NCI-H524 treated with DMSO at 0.1 percent for 48 hours (cell line): ENCODE results near the gene CD151.
A peak's percentile ranks its signal among the peaks of the same experiment; 100 is the strongest.

ENCODE experiments used
- DNase-seq: peaks from one replicate; lab custom pipeline; 2025; lab: John Stamatoyannopoulos, UW

Gene CD151

DNA sequence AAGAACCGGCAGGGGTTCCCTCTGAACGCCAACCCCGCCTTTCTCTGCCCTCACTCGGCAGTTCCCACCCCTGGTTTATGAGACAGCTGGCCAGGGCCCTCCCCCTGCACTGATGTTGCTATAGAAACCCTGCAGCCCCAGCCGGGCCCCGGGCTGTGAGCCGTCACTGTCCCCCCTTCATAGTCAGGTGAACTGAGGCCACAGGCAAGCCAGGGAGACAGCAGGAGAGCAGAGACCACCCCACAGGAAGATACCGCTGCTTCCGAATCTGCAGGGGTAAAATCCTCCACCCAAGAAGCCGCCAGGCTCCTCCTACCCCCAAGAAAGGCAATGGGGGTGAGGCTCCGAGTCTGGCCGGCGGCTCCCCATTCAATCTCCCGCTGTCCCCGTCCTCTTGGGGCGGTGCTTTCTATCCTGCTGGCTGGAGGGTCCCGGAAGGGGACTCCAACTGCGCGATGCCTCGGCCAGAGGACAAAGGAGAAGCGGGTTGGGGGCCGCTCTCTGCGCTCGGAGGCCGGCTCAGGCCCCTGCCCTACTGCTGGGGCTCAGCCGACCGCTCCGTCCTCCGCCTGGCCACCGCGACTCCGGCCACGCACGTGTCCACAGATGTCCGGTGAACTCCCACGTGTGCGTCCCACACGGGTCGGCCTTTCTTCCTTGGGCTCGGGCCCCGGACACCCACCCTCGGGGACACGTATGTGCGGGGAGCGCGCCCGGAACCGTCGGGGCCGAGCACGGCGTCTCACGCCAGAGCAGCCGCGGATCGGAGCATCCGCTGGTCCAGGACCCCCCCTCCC, 35.3 kb upstream of the CD151 start:
- DNase-seq = peak; percentile 27

GRCh38 chr11:798093-798713, 34.5 kb upstream of the CD151 start, which contains the start of gene SLC25A22:
SLC25A22 (minus strand) TSS chr11:798281; CDS start chr11:795006, 3,275 bp downstream.
- DNase-seq = no peak

GRCh38 chr11:799641-800316, 33.0 kb upstream of the CD151 start:
- no peak for DNase-seq

GRCh38 chr11:800473-800872, 32.3 kb upstream of the CD151 start:
- DNase-seq = no peak

DNA sequence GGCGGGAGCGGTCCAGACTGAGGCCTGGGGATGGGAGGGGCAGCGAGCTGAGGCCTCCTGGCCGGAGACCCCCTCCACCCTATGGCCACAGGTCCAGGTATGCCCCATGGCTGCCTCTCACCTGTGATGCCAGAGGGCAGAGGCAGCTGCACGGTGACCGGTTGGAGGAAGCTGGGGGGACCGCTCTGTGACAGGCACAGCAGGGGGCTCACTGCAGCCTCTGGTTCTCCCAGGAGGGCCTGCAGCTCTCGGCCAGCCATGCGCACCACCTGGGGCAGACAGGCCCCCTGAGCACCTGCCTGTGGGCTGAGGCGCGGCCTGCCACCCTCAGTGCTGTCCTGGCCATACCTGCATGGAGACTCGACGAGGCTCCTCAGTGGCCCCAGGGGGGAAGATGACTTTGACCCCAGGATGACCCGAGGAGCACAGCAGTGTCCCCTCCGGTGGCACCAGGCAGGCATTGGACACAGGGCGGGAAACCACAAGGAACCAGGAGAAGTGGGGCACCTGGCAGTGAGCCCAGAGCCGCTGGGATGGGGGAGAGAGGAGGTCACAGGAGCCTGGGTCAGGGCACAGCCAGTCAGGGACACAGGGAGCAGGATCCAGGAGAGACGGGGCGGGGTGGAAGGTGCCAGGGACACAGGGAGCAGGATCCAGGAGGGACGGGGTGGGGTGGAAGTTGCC, 31.5 kb upstream of the CD151 start:
- no peak for DNase-seq

DNA sequence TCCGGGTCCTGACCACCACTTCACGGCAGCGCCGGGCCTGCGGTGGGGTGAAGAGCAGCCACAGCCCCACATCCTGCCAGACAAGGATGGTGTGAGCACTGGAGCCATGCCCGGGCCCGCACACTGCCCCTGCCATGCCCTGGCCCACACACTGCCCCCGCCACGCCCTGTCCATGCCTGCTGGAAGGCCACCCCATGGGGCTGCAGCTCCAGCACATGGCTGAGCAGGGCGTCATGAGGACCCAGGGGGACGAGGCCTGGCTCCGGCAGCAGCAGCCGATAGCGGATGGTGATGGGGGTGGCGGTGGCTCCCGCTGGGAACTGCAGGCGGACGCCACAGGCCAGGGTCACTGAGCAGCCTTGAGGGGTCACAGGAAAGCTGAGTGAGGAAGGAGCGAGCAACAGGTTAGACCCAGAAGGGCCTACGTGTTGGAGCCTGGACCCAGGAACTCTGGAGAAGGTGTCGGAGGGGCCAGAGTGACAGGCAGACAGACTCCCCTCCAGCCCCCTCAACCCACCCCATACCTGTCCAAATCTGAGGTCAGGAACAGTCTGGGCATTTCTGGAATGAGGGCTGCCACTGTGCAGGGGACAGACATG, 30.6 kb upstream of the CD151 start:
- no peak for DNase-seq

DNA sequence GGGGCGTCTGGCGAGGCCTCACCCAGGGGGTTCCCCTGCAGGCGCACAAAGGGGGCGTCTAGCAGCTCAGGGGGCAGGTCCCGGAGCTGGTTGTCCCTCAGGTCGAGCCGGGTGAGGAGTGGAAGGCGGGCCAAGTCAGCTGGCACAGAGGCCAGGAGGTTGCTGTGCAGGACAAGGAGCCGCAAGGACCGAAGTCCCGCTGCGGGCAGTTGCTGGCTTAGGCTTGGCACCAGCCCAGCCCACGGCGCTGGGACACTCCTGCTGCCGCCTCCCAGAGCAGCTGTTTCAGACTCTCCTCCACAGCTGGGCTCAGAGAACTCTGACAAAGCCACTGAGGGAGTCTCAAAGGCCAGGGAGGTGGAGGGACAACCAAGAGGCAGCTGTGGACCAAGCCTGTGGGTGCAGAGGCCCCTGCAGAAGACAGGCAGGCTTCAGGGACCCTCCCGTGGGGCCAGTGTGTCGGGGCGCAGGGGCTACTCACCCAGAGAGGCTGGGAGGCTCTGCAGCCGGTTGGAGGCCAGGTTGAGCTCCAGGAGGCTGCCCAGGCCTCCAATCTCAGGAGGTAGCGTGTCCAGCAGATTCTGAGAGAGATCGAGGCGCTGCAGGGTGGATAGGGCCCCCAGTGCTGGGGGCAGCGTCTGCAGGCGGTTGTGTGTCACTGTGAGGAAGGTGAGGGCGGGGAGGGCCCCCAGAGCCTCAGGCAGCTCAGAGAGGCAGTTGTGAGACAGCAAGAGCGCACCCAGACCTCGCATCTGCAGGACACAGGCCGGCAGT, 29.9 kb upstream of the CD151 start:
- no peak for DNase-seq

DNA sequence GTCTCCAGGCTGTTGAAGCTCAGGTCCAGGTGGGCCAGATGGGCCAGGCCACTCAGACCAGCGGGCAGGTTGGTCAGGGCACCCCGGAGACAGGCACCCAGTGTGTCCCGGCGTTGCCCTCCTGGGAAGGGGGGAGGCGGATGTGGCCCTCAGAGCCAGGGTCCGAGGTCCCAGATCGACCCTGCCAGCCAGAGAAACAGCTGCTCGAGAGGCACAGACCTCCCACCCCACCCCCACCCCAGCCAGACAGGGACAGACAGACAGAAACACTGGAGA, 29.3 kb upstream of the CD151 start:
- no peak for DNase-seq

DNA sequence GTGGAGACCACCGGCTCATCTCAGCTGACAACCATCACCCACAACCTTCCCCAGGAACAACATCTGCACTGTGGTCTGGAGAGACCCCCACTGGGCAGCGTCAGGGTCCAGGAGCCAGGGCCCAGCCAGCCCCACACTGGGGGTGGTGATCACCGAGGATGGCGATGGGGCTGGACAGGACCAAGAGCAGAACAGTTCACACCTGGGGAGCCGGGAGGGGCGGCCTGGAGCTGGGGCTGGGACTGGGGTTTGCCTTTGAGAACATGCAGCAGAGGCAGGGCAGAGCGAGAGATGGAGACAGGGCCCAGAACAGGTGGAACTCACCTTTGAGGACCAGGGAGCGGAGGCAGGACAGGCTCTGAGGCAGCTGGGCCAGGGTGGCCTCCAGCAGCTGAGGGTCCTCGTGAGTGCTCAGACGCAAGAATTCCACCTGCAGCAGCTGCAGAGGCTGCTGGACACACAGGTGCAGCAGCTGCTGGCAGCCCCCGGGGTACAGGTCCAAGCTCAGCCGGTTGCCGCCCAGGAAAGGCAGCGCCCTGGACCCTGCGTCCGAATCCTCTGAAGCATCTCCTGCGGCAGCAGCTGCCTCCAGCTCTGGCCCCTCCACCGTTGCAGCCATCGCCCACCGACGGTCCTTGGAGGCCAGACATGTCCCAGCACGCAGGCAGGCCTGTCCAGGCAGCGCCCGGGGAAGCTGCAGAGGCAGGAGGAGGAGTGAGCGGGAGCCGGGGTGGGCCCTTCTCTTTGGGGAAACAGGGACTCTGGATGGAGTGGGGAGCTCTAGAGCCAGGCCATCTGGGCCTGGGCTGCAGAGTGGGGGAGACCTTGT, 28.8 kb upstream of the CD151 start:
- DNase-seq = no peak

DNA sequence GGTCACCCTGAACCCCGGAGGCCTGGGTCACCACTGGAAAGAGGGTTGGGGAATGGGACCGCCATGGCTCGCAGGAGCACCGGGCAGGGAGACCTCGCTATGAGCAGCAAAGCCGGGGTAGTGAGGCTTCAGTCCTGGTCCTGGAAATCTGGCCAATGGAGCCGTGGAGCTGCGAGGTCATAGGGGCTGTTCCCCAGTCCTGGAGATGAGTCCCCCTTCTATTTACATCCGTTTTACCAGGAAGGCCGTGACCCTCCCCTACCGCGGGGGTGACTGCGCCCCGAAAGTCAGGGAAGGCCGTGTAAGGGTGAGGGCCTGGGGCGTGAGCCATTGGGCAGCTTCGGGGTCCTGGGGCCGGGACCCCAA, 28.2 kb upstream of the CD151 start:
- DNase-seq = no peak

- DNase-seq = no peak
These were observed 24.1 kb upstream of the CD151 start for GRCh38 chr11:808427-809286.

- DNase-seq = peak; percentile 72
These were observed 23.3 kb upstream of the CD151 start, which contains the start of gene RPLP2 for GRCh38 chr11:809287-810039. RPLP2 (plus strand) TSS chr11:809967; CDS start chr11:810235, 268 bp downstream.

- no peak for DNase-seq
These were observed 22.6 kb upstream of the CD151 start for GRCh38 chr11:810040-810567.

DNA sequence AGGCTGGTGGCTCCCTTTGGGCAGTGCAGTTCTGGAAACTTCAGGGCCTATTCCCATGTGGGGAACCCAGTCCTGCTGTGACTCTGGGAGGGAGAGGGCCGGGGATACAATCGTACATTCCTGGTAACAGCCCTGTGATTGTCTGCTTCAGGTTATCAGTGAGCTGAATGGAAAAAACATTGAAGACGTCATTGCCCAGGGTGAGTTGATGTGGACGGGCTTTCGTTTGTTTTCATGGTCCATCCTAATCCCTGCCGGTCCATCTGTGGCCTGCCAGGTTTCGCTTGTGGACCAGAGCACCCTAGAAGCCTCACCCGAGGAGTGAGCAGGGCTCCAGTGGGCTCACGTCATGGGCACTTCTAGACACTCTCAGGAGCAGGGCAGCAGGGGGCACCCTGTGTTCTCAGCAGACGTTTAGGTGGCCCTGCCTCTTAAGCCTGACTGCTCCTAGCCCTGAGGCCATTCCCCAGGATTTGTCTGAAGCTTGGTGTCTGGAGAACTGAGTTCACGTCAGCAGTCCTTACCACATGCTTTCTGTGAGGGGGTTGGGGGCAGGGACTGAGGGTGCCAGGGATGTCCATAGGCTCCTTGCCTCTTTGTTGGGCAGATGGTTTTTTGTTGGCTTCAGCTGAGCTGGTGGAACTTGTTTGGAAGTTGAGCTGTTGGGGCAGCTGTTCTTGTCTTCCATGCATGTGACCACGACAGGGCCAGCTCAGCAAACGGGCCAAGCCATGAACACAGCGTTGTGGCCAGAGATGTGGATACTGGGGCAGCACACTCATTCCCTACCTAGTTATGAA, 21.1 kb upstream of the CD151 start:
- DNase-seq = no peak

- DNase-seq = no peak
These were observed 20.4 kb upstream of the CD151 start for GRCh38 chr11:812390-812789.

DNA sequence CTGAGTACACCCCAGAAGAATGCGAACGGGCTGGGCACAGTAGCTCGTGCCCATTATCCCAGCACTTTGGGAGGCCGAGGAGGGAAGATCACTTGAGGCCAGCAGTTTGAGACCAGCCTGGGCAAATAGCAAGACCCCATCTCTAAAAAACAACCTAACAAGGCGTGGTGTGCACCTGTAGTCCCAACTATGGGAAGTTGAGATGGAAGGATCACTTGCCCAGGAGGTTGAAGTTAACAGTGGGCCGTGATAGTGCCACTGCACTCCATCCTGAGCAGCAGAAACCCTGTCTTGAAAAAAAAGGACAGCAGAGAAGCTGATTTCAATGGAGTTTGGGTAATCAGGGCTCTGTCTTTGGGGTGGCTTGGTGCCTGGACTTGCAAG, 19.7 kb upstream of the CD151 start:
- DNase-seq = no peak

- no peak for DNase-seq
These were observed 19.2 kb upstream of the CD151 start for GRCh38 chr11:813456-814096.
